Raji (cell line): ENCODE measurements around the gene FGF2.

Source experiments
- POLR2A ChIP-seq: IDR thresholded peaks from 2 replicates; pipeline ENCODE4 v1.6.1; 2011; ENCODE audit warnings: low read depth, low read length, control low read depth; ENCODE audit not compliant: insufficient read depth

Gene FGF2

GRCh38 chr4:122826553-122827257 is at the start of gene FGF2:
FGF2 (plus strand) TSS chr4:122826831; CDS start chr4:122827175, 344 bp downstream.
- no peak for TF ChIP-seq POLR2A

DNA sequence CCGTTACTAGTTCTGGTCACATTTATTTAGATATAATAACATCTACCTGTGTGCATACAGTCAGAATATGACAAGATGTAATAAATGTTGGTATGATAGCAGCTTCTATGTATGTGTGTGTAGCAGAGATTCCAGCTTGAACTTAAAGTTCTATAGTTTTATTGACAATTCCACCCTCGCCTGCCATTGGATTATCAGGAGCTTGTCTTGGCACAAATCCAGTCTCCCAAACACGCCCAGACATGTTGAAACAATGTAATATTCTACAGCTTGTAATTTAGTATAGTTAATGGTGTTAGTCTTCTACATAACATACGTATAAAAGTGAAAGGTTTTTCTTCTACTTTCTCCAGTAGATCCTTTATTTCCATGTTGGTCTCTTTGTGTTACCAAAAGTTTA is 49.7 kb upstream of the FGF2 start:
- no peak for TF ChIP-seq POLR2A

DNA sequence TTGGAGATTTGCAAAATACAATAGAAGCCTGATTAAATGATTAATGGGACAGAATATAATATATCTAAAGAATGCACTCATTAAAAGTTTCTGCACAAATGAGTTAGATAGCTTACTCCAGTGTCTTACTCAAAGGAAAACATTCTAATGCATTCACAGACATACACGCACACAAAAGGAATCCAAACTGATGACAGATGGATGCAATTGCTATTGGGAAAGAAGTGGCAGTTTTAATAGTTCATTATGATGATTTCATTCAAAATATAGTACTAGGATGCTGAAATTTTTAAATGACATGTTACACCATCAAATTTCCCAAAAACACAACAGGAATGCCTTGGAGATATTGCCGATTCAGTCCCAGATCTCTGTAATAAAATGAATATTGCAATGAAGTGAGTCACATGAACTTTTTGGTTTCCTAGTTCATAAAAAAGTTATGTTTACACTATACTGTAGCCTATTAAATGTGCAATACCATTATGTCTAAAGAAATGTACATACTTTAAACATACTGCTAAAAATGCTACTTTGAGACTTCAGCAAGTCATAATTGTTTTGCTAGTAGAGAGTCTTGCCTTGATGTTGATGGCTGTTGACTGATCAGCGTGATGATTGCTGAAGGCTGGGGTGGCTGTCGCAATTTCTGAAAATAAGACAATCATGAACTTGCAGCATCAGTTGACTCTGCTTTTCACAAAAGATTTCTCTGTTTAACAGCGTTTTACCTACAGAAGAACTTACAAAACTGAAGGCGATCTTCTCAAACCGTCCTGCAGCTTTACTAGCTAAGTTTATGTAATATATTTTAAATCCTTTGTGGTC is 48.6 kb upstream of the FGF2 start:
- no peak for TF ChIP-seq POLR2A

DNA sequence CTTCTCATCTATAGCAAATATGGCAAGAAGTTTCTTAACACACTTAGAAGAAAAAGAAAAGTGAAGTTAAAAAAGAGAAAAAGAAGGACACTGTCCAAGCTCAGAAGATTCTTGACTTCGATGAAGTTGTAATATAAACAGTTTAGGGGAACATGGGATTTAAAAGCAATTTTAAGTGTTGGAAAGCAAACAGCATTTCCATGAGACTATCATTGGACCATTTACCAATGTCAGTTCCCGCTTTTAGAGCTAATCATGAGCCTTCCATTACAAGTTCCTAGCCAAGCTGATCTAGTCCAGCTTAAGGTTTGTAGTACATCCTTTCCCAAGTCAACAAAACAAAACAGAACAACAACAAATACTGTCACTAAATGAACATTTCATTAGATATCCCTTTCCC is 45.1 kb upstream of the FGF2 start:
- no peak for TF ChIP-seq POLR2A

DNA sequence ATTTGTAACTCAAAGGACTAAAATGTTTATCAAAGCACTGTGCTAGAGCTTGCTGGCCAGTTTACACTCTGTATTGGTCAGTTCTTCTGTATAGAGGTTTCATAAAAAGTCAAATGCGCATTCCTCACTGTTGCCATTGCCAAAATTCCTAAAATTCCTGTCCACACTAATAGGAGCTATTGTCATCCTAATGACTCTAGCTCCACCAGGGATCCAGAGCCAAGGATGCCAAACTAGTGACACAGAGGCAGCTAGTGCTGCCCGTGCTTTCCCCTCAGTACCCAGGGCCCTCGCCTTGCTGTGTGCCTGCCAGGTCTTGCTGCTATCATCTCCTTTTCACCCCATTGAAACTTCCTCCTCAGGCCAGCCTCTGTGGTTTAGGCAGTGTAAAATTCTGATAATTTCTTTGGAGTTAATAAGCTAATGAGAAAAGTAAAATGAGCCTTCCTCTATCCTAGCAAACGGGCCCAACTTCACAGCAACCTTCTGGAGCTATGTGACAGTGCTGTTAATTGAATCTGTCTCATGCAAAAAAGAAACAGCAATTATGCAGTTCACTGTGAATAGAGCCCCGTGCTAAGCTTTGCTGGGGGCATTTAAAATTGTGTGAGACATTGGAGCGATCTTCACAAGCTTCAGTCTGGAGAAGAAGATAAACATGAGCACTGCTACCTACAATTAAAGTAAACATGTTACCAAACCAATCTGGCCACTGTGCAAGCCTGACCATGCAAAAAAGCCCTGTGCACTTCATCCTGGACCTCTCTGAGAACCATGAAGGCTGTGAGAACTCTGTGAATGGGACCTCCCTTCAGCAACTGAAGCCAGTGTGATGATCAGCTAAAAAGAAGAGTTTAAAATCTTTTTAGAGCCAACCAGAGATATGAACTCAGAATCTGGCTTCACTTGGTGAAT is 43.1 kb upstream of the FGF2 start:
- no peak for TF ChIP-seq POLR2A

DNA sequence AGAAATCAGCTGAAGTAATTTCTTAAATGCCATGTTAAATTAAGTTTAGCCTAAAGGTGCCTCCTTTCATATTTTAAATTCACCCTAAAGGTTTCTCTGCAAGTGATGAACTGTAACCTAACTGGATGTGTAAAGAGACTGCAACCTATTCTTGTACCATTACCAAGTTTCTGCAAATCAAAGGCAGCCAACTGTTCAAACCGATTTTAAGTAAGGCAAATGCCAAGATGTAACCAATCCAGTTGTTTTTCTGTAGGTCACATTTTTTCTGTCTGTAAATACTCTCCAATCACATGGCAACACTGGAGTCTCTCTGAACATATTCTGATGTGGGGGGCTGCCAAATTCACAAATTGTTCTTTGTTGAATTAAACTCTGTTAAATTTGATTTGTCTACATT is 42.4 kb upstream of the FGF2 start:
- TF ChIP-seq POLR2A = no peak

GRCh38 chr4:122785099-122785498 is 41.5 kb upstream of the FGF2 start:
- TF ChIP-seq POLR2A = no peak

DNA sequence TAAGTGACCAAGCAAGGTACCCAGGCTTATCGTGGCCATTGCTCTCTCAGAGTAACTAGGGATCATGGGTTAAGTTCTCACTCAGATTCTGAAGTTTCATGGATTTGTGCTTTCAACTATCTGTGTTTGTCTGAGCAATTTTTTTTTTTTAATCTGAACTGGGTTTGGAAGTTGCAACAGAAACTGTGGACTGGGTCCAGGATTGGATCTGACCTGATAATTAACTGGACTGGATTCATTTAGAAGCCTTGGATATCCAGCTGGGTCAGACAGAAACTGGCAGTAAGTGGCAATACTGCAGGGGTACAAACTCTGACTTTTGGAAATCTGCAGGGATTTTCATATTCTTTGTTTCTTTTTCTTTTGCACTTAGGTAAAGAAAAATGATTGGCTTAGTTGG is 38.7 kb upstream of the FGF2 start:
- TF ChIP-seq POLR2A = no peak

- TF ChIP-seq POLR2A = no peak
Observed at GRCh38 chr4:122788935-122789334, 37.7 kb upstream of the FGF2 start.

DNA sequence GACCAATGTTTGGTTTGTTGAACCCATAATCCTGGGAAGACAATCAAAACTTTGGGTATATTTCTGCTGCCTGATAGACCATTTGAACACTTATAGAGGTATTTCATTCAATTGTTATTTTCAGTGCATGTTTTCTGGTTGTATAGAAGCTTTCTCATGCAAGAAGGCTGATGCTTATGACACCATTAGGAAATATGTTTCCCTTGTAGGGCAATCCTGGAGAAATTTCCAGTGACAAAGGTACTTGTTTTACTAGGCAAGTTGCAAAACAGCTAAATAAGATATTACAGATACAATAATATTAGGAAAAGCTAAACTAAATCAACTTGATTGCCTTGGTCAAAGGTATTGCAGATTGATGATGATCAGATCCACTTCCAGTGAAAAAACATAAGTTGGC is 32.8 kb upstream of the FGF2 start:
- no peak for TF ChIP-seq POLR2A

GRCh38 chr4:122796801-122797404 is 29.7 kb upstream of the FGF2 start:
- no peak for TF ChIP-seq POLR2A

- no peak for TF ChIP-seq POLR2A
Observed at GRCh38 chr4:122797405-122798094, 29.1 kb upstream of the FGF2 start.

DNA sequence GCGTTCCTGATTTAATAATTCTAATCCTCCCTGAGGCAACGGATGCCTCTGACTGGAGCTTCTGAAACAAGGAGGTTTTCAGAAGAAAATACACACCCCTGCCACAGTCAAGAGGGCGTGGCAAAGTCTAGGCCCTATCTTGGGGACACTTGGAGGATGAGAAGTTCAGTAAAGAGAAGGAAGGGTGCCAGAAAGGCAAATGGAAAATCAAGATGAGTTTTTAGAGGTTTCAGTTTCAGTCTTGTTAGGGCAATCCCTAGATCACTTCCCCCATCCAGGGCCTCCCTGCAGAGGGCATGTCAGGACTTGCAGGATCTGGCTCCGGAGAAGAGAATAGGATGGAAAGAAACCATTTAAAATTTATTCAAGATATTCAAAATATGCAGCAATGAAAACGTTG is 28.5 kb upstream of the FGF2 start:
- TF ChIP-seq POLR2A = no peak

GRCh38 chr4:122798917-122799316 is 27.7 kb upstream of the FGF2 start:
- no peak for TF ChIP-seq POLR2A
